Gastrocnemius medialis (tissue), 4 donors: ENCODE results near the gene PHRF1. TPM values are rescaled to one million over a fixed set of nuclear protein-coding genes. Genes with fewer than 3 reads are reported as not detected.
A peak's percentile ranks its signal among the peaks of the same experiment; 100 is the strongest.

Experiments
- ATAC-seq, 2 donors: fragments of 150-250 bp; one replicate each; pipeline ENCODE4 v1.9.1; 2016
- DNase-seq, 2 donors: peaks; one replicate each; pipeline ENCODE4 v3.0.0-alpha.2; 2019
- H3K27ac ChIP-seq, 4 donors: fragments of 200-600 bp; sonication (generic); 1 replicate in 1 of 4; 2 replicates in 3 of 4; pipeline ENCODE4 v1.5.1; 2016 to 2018; ENCODE audit warnings: mild to moderate bottlenecking in 2 of 4, moderate library complexity in 1 of 4
- H3K27me3 ChIP-seq, 3 donors: fragments of 200-600 bp; sonication (generic) in 2 of 3; 1 replicate in 1 of 3; 2 replicates in 2 of 3; pipeline versions ENCODE4 v1.5.1 to v1.6.0; 2016 to 2019; ENCODE audit warnings: mild to moderate bottlenecking in 1 of 3, moderate library complexity in 1 of 3
- H3K36me3 ChIP-seq, 2 donors: fragments of 200-600 bp; sonication (generic) in 1 of 2; one replicate each; pipeline ENCODE4 v1.5.1; 2017 to 2018
- H3K4me1 ChIP-seq, 2 donors: fragments of 200-600 bp; sonication (generic) in 1 of 2; one replicate each; pipeline ENCODE4 v1.5.1; 2016 to 2017; ENCODE audit warnings: mild to moderate bottlenecking in 2 of 2
- H3K4me3 ChIP-seq, 4 donors: fragments of 200-600 bp; sonication (generic) in 3 of 4; 1 replicate in 1 of 4; 2 replicates in 3 of 4; pipeline ENCODE4 v1.5.1; 2016 to 2019; ENCODE audit warnings: mild to moderate bottlenecking in 2 of 4
- H3K9me3 ChIP-seq, 3 donors: fragments of 200-600 bp; sonication (generic) in 2 of 3; 1 replicate in 1 of 3; 2 replicates in 2 of 3; pipeline ENCODE4 v1.5.1; 2016 to 2019
- CTCF ChIP-seq, 5 experiments: fragments of 450-650 bp in 3 of 5; fragments of 200-600 bp in 2 of 5; sonication (generic) in 2 of 5; IDR thresholded peaks in 4 of 5; conservative IDR thresholded peaks in 1 of 5; 1 replicate in 4 of 5; 2 replicates in 1 of 5; pipeline ENCODE4 v1.5.1; 2016 to 2019; ENCODE audit warnings: antibody characterized with exemption in 5 of 5, mild to moderate bottlenecking in 3 of 5, moderate library complexity in 3 of 5
- POLR2A ChIP-seq, 2 donors: fragments of 450-650 bp; IDR thresholded peaks; one replicate each; pipeline ENCODE4 v1.6.1; 2017; ENCODE audit warnings: antibody characterized with exemption in 2 of 2, mild to moderate bottlenecking in 2 of 2, moderate library complexity in 2 of 2
- in situ Hi-C, 4 donors: fragments of 200-750 bp; cut with MboI; loops; one replicate each; pipeline versions ENCODE4 v1.15.0 to v1.8.0; 2017; ENCODE audit warnings: low sequenced_read_pairs in 4 of 4
- intact Hi-C: fragments of 100-400 bp; cut with DNase I; formaldehyde crosslinking; loops from one replicate; pipeline ENCODE4 v1.15.1; 2023; ENCODE audit warnings: low total_unique reads
- total RNA-seq, 4 donors: library from RNA; depleted of rRNA; stranded (reverse); fragments of >200 nt; gene quantifications; one replicate each; pipeline versions ENCODE4 v1.1.0 to v1.2.3, GENCODE V29; 2016

PHRF1 gene, protein sequence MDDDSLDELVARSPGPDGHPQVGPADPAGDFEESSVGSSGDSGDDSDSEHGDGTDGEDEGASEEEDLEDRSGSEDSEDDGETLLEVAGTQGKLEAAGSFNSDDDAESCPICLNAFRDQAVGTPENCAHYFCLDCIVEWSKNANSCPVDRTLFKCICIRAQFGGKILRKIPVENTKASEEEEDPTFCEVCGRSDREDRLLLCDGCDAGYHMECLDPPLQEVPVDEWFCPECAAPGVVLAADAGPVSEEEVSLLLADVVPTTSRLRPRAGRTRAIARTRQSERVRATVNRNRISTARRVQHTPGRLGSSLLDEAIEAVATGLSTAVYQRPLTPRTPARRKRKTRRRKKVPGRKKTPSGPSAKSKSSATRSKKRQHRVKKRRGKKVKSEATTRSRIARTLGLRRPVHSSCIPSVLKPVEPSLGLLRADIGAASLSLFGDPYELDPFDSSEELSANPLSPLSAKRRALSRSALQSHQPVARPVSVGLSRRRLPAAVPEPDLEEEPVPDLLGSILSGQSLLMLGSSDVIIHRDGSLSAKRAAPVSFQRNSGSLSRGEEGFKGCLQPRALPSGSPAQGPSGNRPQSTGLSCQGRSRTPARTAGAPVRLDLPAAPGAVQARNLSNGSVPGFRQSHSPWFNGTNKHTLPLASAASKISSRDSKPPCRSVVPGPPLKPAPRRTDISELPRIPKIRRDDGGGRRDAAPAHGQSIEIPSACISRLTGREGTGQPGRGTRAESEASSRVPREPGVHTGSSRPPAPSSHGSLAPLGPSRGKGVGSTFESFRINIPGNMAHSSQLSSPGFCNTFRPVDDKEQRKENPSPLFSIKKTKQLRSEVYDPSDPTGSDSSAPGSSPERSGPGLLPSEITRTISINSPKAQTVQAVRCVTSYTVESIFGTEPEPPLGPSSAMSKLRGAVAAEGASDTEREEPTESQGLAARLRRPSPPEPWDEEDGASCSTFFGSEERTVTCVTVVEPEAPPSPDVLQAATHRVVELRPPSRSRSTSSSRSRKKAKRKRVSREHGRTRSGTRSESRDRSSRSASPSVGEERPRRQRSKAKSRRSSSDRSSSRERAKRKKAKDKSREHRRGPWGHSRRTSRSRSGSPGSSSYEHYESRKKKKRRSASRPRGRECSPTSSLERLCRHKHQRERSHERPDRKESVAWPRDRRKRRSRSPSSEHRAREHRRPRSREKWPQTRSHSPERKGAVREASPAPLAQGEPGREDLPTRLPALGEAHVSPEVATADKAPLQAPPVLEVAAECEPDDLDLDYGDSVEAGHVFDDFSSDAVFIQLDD (N-terminal part only)
- 10 to 100 TPM in 3 of 4 donors, 1 to 10 TPM in 1; 9.2 to 22.6 (median 20.8) TPM for total RNA-seq

- intact Hi-C loops = loop anchor here (1.0 to 2.0 kb wide), 4 partner anchors 41 to 119 kb away; partner anchors contain the start of genes DEAF1, HRAS and TMEM80
- DNase-seq (peak; percentile 93 to 95), ATAC-seq (peak; percentile 93 to 97)
- H3K4me1 ChIP-seq = peaks cover 42 to 62% of the 10 kb centered on the region in 2 donors
- no peaks in the 10 kb centered on the region for H3K27me3 ChIP-seq
- H3K9me3 ChIP-seq = no peaks in the 10 kb centered on the region
- TF ChIP-seq POLR2A (IDR thresholded peaks at IDR 0.05) (peak; percentile 89 to 94), CTCF (IDR thresholded peaks at IDR 0.05 in 4 of 5, conservative IDR thresholded peaks at IDR 0.05 in 1 of 5) (no peak)
- H3K4me3 ChIP-seq = peak within 1 kb of the TSS; percentile 75 to 99 (median 80)
- in situ Hi-C loops = no loop called here
- peak within 1 kb of the TSS; percentile 94 to 99 (median 96) for H3K27ac ChIP-seq
- no peaks in the 10 kb centered on the region for H3K36me3 ChIP-seq
Observed at GRCh38 chr11:575996-576768, at the start of gene PHRF1. Gene PHRF1 (plus strand): TSS chr11:576470. CDS start chr11:581513, 5,043 bp downstream.

DNA sequence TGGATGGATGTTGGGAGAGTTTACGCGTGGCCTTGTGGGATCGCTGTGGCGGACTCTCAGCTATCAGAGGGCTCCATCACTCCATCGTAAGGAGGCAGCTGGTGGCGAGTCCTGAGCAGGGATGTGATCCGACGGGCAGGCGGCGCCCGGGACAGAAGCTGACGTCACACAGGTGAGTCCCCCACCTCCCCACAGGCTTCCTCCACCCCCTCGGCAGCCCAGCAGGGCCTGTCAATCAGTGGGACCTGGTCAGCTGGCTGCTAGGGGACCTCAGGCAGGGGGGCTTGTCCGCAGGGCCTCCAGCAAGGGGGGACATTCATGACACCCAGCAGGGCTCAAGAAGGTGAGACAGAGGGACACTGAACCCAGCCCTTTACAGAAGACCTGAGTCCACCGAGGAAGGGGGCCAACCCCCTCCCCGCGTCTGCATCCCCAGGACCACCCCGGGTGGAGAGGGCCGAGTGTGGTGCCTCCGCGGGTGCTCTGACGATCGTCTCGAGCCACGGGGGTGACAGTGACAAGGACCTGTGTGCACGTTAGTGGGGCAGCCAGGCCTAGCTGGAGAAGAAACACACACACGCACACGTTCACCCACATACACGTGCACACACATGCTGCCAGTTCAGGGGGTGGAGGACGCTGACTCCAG, 48.0 kb upstream of the PHRF1 start:
- no peaks in the 10 kb centered on the region for H3K27me3 ChIP-seq
- no peaks in the 10 kb centered on the region for H3K9me3 ChIP-seq
- DNase-seq = no peak
- no peak overlapping the region for H3K27ac ChIP-seq
- TF ChIP-seq CTCF (IDR thresholded peaks at IDR 0.05 in 4 of 5, conservative IDR thresholded peaks at IDR 0.05 in 1 of 5) = no peak
- no peak for TF ChIP-seq POLR2A (IDR thresholded peaks at IDR 0.05)
- peak; percentile 18 to 41 for ATAC-seq
- in situ Hi-C loops (no loop called here), intact Hi-C loops (no loop called here)
- no peak overlapping the region for H3K4me3 ChIP-seq
- H3K4me1 ChIP-seq = peaks cover 7 to 12% of the 10 kb centered on the region in 2 donors
- peaks cover 0 to 14% of the 10 kb centered on the region in 2 donors for H3K36me3 ChIP-seq

- DNase-seq (peak in 1 of 2 donors; percentile 44), ATAC-seq (peak; percentile 35 to 69)
- Histone ChIP-seq H3K4me3 (no peak overlapping the region), H3K36me3 (peaks cover 0 to 21% of the 10 kb centered on the region in 2 donors), H3K27ac (no peak overlapping the region), H3K9me3 (no peaks in the 10 kb centered on the region), H3K4me1 (peaks cover 13 to 18% of the 10 kb centered on the region in 2 donors), H3K27me3 (no peaks in the 10 kb centered on the region)
- in situ Hi-C loops = no loop called here
- no peak for TF ChIP-seq POLR2A (IDR thresholded peaks at IDR 0.05)
- TF ChIP-seq CTCF (IDR thresholded peaks at IDR 0.05 in 4 of 5, conservative IDR thresholded peaks at IDR 0.05 in 1 of 5) = no peak
- intact Hi-C loops = no loop called here
Observed at GRCh38 chr11:528815-529727, 47.2 kb upstream of the PHRF1 start.
